ENCODE measurements around the gene HS2ST1. TPM values are rescaled to one million over a fixed set of nuclear protein-coding genes. Genes with fewer than 3 reads are reported as not detected.

Gene HS2ST1
- polyA plus RNA-seq, 1 donor (not counting 4 experiments of a cell fraction or from before 2014, with no cell fraction given) = 18.7 TPM

DNA sequence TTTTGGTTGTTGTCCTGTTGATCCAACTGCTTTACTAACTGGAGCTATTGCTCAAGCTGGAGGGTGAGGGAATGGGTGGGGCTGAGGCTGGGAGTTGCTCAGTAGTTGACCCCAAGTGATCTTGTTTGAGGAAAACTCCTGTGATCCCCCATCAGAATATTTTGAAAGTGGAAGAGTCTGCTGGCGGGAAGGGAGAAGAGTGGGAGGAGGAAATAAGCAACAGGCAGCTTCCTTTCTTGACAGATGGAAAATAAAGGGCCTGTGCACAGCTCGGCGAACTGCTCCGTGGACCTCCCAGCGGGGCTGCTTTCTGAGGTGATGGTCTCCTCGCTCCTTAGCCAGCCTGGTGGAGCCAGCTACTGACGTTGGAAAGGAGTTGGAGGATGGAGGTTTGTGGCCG, 215.2 kb downstream of the HS2ST1 start:
- Histone ChIP-seq H3K79me2 (ENCODE audit: control insufficient read depth, insufficient read depth, low read length) (no peaks in the 10 kb centered on the region), H3K4me1 (ENCODE audit: control insufficient read depth, extremely low read depth, insufficient read depth, low read length) (peaks cover 15% of the 10 kb centered on the region), H4K20me1 (ENCODE audit: control insufficient read depth, extremely low read depth, insufficient read depth, low read length) (no peaks in the 10 kb centered on the region), H3K9me3 (ENCODE audit: control insufficient read depth, low read depth, low read length) (no peaks in the 10 kb centered on the region), H3K4me3 (ENCODE audit: control insufficient read depth in 2 of 3, extremely low read depth in 1 of 3, insufficient read depth in 2 of 3, low read depth in 1 of 3, low read length in 3 of 3) (no peak overlapping the region), H3K4me2 (ENCODE audit: control insufficient read depth, extremely low read depth, insufficient read depth, low read depth, low read length) (no peak overlapping the region), H3K9ac (ENCODE audit: control insufficient read depth, extremely low read depth, insufficient read depth, low read length) (no peak overlapping the region), H3K36me3 (ENCODE audit: control insufficient read depth in 2 of 2, extremely low read depth in 1 of 2, insufficient read depth in 2 of 2, low read length in 2 of 2) (no peaks in the 10 kb centered on the region), H3K27me3 (ENCODE audit: control insufficient read depth, extremely low read depth, insufficient read depth, low read length) (no peaks in the 10 kb centered on the region), H2AFZ (ENCODE audit: control insufficient read depth, low read length) (no peak overlapping the region), H3K9me1 (ENCODE audit: control insufficient read depth, extremely low read depth, insufficient read depth, low read length) (no peaks in the 10 kb centered on the region), H3K27ac (ENCODE audit: control insufficient read depth, insufficient read depth, low read length) (no peak overlapping the region)
- no peak for FAIRE-seq
- no peak for TF ChIP-seq EZH2 (IDR thresholded peaks at IDR 0.05; ENCODE audit: low read length)
- TF ChIP-seq, protein P1, sequence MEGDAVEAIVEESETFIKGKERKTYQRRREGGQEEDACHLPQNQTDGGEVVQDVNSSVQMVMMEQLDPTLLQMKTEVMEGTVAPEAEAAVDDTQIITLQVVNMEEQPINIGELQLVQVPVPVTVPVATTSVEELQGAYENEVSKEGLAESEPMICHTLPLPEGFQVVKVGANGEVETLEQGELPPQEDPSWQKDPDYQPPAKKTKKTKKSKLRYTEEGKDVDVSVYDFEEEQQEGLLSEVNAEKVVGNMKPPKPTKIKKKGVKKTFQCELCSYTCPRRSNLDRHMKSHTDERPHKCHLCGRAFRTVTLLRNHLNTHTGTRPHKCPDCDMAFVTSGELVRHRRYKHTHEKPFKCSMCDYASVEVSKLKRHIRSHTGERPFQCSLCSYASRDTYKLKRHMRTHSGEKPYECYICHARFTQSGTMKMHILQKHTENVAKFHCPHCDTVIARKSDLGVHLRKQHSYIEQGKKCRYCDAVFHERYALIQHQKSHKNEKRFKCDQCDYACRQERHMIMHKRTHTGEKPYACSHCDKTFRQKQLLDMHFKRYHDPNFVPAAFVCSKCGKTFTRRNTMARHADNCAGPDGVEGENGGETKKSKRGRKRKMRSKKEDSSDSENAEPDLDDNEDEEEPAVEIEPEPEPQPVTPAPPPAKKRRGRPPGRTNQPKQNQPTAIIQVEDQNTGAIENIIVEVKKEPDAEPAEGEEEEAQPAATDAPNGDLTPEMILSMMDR (optimal IDR thresholded peaks at IDR 0.05 in 1 of 3, IDR thresholded peaks at IDR 0.05 in 1 of 3, conservative IDR thresholded peaks at IDR 0.05 in 1 of 3; ENCODE audit: extremely low read depth in 1 of 3, insufficient read depth in 2 of 3, low read length in 3 of 3) = no peak
- no peak for DNase-seq (ENCODE audit: low read depth, low spot score)
- dilution Hi-C loops (cut with MboI; ENCODE audit: extremely low pct_ligation_motif_present, low sequenced_read_pairs) = no loop called here

DNA sequence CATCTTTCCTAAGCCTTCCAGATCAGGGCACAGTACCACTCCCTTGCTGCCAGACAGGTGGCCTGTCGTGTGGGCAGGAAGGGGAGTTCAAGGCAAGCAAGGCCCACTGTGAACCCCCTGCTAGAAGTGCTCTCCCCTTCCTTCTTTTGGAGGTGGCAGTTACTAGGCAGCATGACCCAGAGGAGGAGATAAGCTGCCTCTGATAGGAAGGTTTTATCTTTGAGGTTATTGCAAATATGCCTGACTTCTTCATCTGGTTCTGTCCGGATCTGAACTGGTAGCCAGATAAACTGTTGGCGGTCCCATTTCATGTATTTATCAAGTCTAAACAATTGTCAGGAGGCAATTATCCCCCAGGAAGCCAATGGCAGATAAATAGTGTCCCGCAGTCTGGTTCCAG, 216.0 kb downstream of the HS2ST1 start:
- Histone ChIP-seq H3K79me2 (ENCODE audit: control insufficient read depth, insufficient read depth, low read length) (no peaks in the 10 kb centered on the region), H3K4me3 (ENCODE audit: control insufficient read depth in 2 of 3, extremely low read depth in 1 of 3, insufficient read depth in 2 of 3, low read depth in 1 of 3, low read length in 3 of 3) (no peak overlapping the region), H3K4me2 (ENCODE audit: control insufficient read depth, extremely low read depth, insufficient read depth, low read depth, low read length) (no peak overlapping the region), H3K36me3 (ENCODE audit: control insufficient read depth in 2 of 2, extremely low read depth in 1 of 2, insufficient read depth in 2 of 2, low read length in 2 of 2) (no peaks in the 10 kb centered on the region), H2AFZ (ENCODE audit: control insufficient read depth, low read length) (no peak overlapping the region), H3K27me3 (ENCODE audit: control insufficient read depth, extremely low read depth, insufficient read depth, low read length) (no peaks in the 10 kb centered on the region), H3K27ac (ENCODE audit: control insufficient read depth, insufficient read depth, low read length) (no peak overlapping the region), H3K9ac (ENCODE audit: control insufficient read depth, extremely low read depth, insufficient read depth, low read length) (no peak overlapping the region), H3K9me1 (ENCODE audit: control insufficient read depth, extremely low read depth, insufficient read depth, low read length) (no peaks in the 10 kb centered on the region), H4K20me1 (ENCODE audit: control insufficient read depth, extremely low read depth, insufficient read depth, low read length) (no peaks in the 10 kb centered on the region), H3K9me3 (ENCODE audit: control insufficient read depth, low read depth, low read length) (no peaks in the 10 kb centered on the region), H3K4me1 (ENCODE audit: control insufficient read depth, extremely low read depth, insufficient read depth, low read length) (peaks cover 15% of the 10 kb centered on the region)
- DNase-seq (ENCODE audit: low read depth, low spot score) (no peak), FAIRE-seq (no peak)
- dilution Hi-C loops (cut with MboI; ENCODE audit: extremely low pct_ligation_motif_present, low sequenced_read_pairs) = no loop called here
- TF ChIP-seq, protein P1 (optimal IDR thresholded peaks at IDR 0.05 in 1 of 3, IDR thresholded peaks at IDR 0.05 in 1 of 3, conservative IDR thresholded peaks at IDR 0.05 in 1 of 3; ENCODE audit: extremely low read depth in 1 of 3, insufficient read depth in 2 of 3, low read length in 3 of 3) = no peak
- no peak for TF ChIP-seq EZH2 (IDR thresholded peaks at IDR 0.05; ENCODE audit: low read length)

All from keratinocyte (primary cell).